DOHH2 (cell line): Measurements from ENCODE around the gene CCDC38.

Source experiments
- H3F3A ChIP-seq: fragments of 200-600 bp; sonication (generic), shearing (Covaris generic); 2 replicates; pipeline ENCODE4 v1.6.0; 2016; ENCODE audit warnings: antibody characterized with exemption, mild to moderate bottlenecking; ENCODE audit not compliant: control insufficient read depth, insufficient read depth
- H3K27ac ChIP-seq: fragments of 200-600 bp; sonication (generic); 2 replicates; pipeline ENCODE4 v1.5.1; 2014; ENCODE audit warnings: low read depth, mild to moderate bottlenecking, low read length, moderate library complexity
- H3K27me3 ChIP-seq: fragments of 200-600 bp; sonication (generic); 2 replicates; pipeline ENCODE4 v1.6.1; 2014; ENCODE audit warnings: mild to moderate bottlenecking, low read length, mixed read lengths; ENCODE audit not compliant: control insufficient read depth
- H3K36me3 ChIP-seq: fragments of 200-600 bp; sonication (generic); 2 replicates; pipeline ENCODE4 v1.6.1; 2014; ENCODE audit warnings: mild to moderate bottlenecking, low read length, moderate library complexity, mixed read lengths; ENCODE audit not compliant: control insufficient read depth
- H3K4me1 ChIP-seq: fragments of 200-600 bp; sonication (generic); 2 replicates; pipeline ENCODE4 v1.6.1; 2014; ENCODE audit warnings: mild to moderate bottlenecking, low read length, mixed read lengths; ENCODE audit not compliant: control insufficient read depth
- H3K4me2 ChIP-seq: fragments of 200-600 bp; sonication (generic); 2 replicates; pipeline ENCODE4 v1.6.0; 2014; ENCODE audit warnings: mild to moderate bottlenecking, low read length, moderate library complexity
- H3K4me3 ChIP-seq: fragments of 200-600 bp; sonication (generic); 2 replicates; pipeline ENCODE4 v1.5.1; 2014; ENCODE audit warnings: mild to moderate bottlenecking, low read length, mixed read lengths
- H3K79me2 ChIP-seq: fragments of 200-600 bp; sonication (generic); 2 replicates; pipeline ENCODE4 v1.6.1; 2014; ENCODE audit warnings: mild to moderate bottlenecking, low read length, mixed read lengths; ENCODE audit not compliant: control insufficient read depth
- H3K9me2 ChIP-seq: fragments of 200-600 bp; sonication (generic); replicated peaks from 2 replicates; pipeline ENCODE4 v1.6.1; 2014; ENCODE audit warnings: mild to moderate bottlenecking, low read length, mixed read lengths; ENCODE audit not compliant: control insufficient read depth
- H3K9me3 ChIP-seq: fragments of 200-600 bp; sonication (generic); 2 replicates; pipeline ENCODE4 v1.6.1; 2014; ENCODE audit warnings: antibody characterized with exemption, low read length, mixed read lengths; ENCODE audit not compliant: control insufficient read depth, insufficient read depth
- H4K20me1 ChIP-seq: fragments of 200-600 bp; sonication (generic); 2 replicates; pipeline ENCODE4 v1.6.0; 2014; ENCODE audit warnings: low read depth, mild to moderate bottlenecking, antibody characterized with exemption, low read length, moderate library complexity; ENCODE audit not compliant: control insufficient read depth, insufficient read depth
- CTCF ChIP-seq: fragments of 200-600 bp; sonication (generic); IDR thresholded peaks from one replicate; pipeline ENCODE4 v1.5.1; 2014; ENCODE audit warnings: antibody characterized with exemption, mild to moderate bottlenecking, low read depth, low read length; ENCODE audit not compliant: poor library complexity, severe bottlenecking
- EZH2phosphoT487 ChIP-seq: fragments of 200-600 bp; sonication (generic); IDR thresholded peaks from 2 replicates; pipeline ENCODE4 v1.6.1; 2017; ENCODE audit warnings: borderline replicate concordance, mild to moderate bottlenecking, antibody characterized with exemption, low read length, moderate library complexity, mixed read lengths

CCDC38 gene

GRCh38 chr12:95962222-95962621 lies 19.8 kb upstream of the CCDC38 start:
- Histone ChIP-seq H4K20me1 (no peaks in the 10 kb centered on the region), H3K27ac (no peak overlapping the region), H3K27me3 (0 out of 2 replicates have a peak, but pooled peaks cover 4% of the 10 kb centered on the region), H3K9me2 (no peaks in the 10 kb centered on the region), H3K36me3 (no peaks in the 10 kb centered on the region), H3K4me1 (no peaks in the 10 kb centered on the region), H3K9me3 (no peaks in the 10 kb centered on the region), H3K4me2 (no peak overlapping the region), H3F3A (no peaks in the 10 kb centered on the region), H3K79me2 (no peaks in the 10 kb centered on the region), H3K4me3 (no peak overlapping the region)
- TF ChIP-seq CTCF (no peak), EZH2phosphoT487 (no peak)

DNA sequence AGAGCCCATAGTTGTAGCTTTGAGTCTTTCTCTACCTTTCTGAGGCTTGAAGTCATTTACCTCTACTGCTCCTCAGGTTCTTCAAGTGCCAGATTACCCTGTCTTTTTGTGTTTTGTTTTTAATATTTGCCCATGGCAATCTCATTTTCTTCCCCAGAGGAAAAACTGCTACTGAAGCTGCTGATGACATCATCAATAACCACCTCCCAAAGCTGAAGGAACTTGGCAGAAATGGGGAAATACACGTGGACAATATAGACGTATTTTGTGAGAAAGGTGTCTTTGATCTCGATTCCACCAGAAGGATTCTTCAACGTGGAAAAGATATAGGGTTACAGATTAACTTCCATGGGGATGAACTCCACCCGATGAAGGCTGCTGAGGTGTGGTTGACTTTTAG lies 17.8 kb upstream of the CCDC38 start:
- H3K27me3 ChIP-seq, result 0 out of 2 replicates have a peak, but pooled peaks cover 4% of the 10 kb centered on the region
- H3K4me2 ChIP-seq, result no peak overlapping the region
- no peaks in the 10 kb centered on the region for H3K36me3 ChIP-seq
- H3K9me3 ChIP-seq, result no peaks in the 10 kb centered on the region
- no peaks in the 10 kb centered on the region for H3K9me2 ChIP-seq
- H3K4me1 ChIP-seq, result no peaks in the 10 kb centered on the region
- TF ChIP-seq CTCF (no peak), EZH2phosphoT487 (no peak)
- H3K27ac ChIP-seq, result no peak overlapping the region
- no peaks in the 10 kb centered on the region for H3K79me2 ChIP-seq
- H4K20me1 ChIP-seq, result no peaks in the 10 kb centered on the region
- no peaks in the 10 kb centered on the region for H3F3A ChIP-seq
- no peak overlapping the region for H3K4me3 ChIP-seq

DNA sequence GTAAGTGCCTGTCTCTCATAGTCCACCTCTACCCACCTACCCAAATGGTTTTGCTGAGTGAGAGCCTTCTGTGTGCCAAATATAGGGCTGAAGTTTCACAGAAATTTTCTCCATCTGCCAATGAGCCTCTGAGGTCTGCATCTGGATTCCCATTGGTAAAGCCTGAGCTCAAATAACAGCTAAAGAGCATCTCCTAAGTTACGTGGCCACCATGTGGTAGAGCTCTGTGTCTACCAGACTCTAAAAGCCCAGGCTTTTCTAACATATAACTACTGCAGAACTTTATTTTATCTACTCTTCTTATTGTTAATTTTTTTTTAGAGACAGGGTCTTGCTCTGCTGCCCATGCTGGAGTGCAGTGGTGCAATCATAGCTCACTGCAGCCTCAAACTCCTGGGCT lies 16.7 kb upstream of the CCDC38 start:
- 0 out of 2 replicates have a peak, but pooled peaks cover 4% of the 10 kb centered on the region for H3K27me3 ChIP-seq
- H3K4me2 ChIP-seq, result no peak overlapping the region

More for the DNA sequence above, 16.7 kb upstream of the CCDC38 start:
- no peak overlapping the region for H3K27ac ChIP-seq
- H3K4me1 ChIP-seq, result no peaks in the 10 kb centered on the region
- no peaks in the 10 kb centered on the region for H4K20me1 ChIP-seq
- no peaks in the 10 kb centered on the region for H3K79me2 ChIP-seq
- TF ChIP-seq CTCF (no peak), EZH2phosphoT487 (no peak)
- H3F3A ChIP-seq, result no peaks in the 10 kb centered on the region
- no peaks in the 10 kb centered on the region for H3K9me3 ChIP-seq
- H3K36me3 ChIP-seq, result no peaks in the 10 kb centered on the region
- no peak overlapping the region for H3K4me3 ChIP-seq
- no peaks in the 10 kb centered on the region for H3K9me2 ChIP-seq
